GM23248 (cell line): Measurements from ENCODE around the gene PRMT1. TPM values are rescaled to one million over a fixed set of nuclear protein-coding genes. Genes with fewer than 3 reads are reported as not detected.

Experiments
- DNase-seq: peaks from one replicate; pipeline ENCODE4 v3.0.0-alpha.2; 2015
- H2AFZ ChIP-seq: fragments of 200-600 bp; sonication (generic); 2 replicates; pipeline ENCODE4 v1.6.1; 2016; ENCODE audit warnings: antibody characterized with exemption
- H3F3A ChIP-seq: fragments of 200-600 bp; sonication (generic); 2 replicates; pipeline ENCODE4 v1.6.1; 2016; ENCODE audit warnings: mild to moderate bottlenecking, antibody characterized with exemption, mixed run types; ENCODE audit not compliant: insufficient read depth
- H3K27ac ChIP-seq: fragments of 200-600 bp; sonication (generic); 2 replicates; pipeline ENCODE4 v1.5.1; 2016; ENCODE audit warnings: mild to moderate bottlenecking
- H3K27me3 ChIP-seq: fragments of 200-600 bp; sonication (generic); replicated peaks from 2 replicates; pipeline ENCODE4 v1.6.1; 2016; ENCODE audit warnings: mild to moderate bottlenecking; ENCODE audit not compliant: insufficient read depth
- H3K36me3 ChIP-seq: fragments of 200-600 bp; sonication (generic); 2 replicates; pipeline ENCODE4 v1.6.1; 2016; ENCODE audit warnings: low read depth, mild to moderate bottlenecking
- H3K4me1 ChIP-seq: fragments of 200-600 bp; sonication (generic); 2 replicates; pipeline ENCODE4 v1.6.1; 2016; ENCODE audit warnings: mild to moderate bottlenecking; ENCODE audit not compliant: insufficient read depth
- H3K4me2 ChIP-seq: fragments of 200-600 bp; sonication (generic); one replicate; pipeline ENCODE4 v1.6.1; 2016; ENCODE audit warnings: mild to moderate bottlenecking; ENCODE audit not compliant: unreplicated experiment
- H3K4me3 ChIP-seq: fragments of 200-600 bp; sonication (generic); 2 replicates; pipeline ENCODE4 v1.5.1; 2016; ENCODE audit warnings: mild to moderate bottlenecking
- H3K79me2 ChIP-seq: fragments of 200-600 bp; sonication (generic); 2 replicates; pipeline ENCODE4 v1.6.1; 2016; ENCODE audit warnings: mild to moderate bottlenecking; ENCODE audit not compliant: insufficient read depth
- H3K9ac ChIP-seq: fragments of 200-600 bp; sonication (generic); 2 replicates; pipeline ENCODE4 v1.6.1; 2016; ENCODE audit warnings: mild to moderate bottlenecking
- H3K9me2 ChIP-seq: fragments of 200-600 bp; sonication (generic); 2 replicates; pipeline ENCODE4 v1.6.1; 2016; ENCODE audit warnings: mixed run types, mild to moderate bottlenecking, moderate library complexity; ENCODE audit not compliant: insufficient read depth
- H3K9me3 ChIP-seq: fragments of 200-600 bp; sonication (generic); one replicate; pipeline ENCODE4 v1.6.1; 2017; ENCODE audit warnings: low read depth
- H4K20me1 ChIP-seq: fragments of 200-600 bp; sonication (generic); 2 replicates; pipeline ENCODE4 v1.6.0; 2016; ENCODE audit not compliant: insufficient read depth
- EZH2 ChIP-seq: fragments of 200-600 bp; sonication (generic); IDR thresholded peaks from 2 replicates; pipeline ENCODE4 v1.6.1; 2018; ENCODE audit warnings: antibody characterized with exemption, mild to moderate bottlenecking; ENCODE audit not compliant: insufficient read depth, poor library complexity, severe bottlenecking
- EZH2phosphoT487 ChIP-seq: fragments of 200-600 bp; sonication (generic); IDR thresholded peaks from 2 replicates; pipeline ENCODE4 v1.6.1; 2018; ENCODE audit warnings: antibody characterized with exemption, moderate library complexity, mild to moderate bottlenecking, low read depth; ENCODE audit not compliant: insufficient read depth
- WGBS, 2 experiments: methylation state at CpG; one replicate each; pipeline ENCODE4 v1.1.6; 2015 to 2017; ENCODE audit warnings: low lambda C conversion rate in 2 of 2, low coverage in 1 of 2; ENCODE audit errors: missing lambda C conversion rate in 2 of 2; 5-methylcytosine and 5-hydroxymethylcytosine counted together
- in situ Hi-C: fragments of 300-500 bp; cut with MboI; formaldehyde crosslinking; loops from 2 replicates; pipeline ENCODE4 v1.15.0; 2020
- polyA plus RNA-seq: library from polyadenylated mRNA; unstranded; fragments of >200 nt; fragmentation: Nextera tagmentation; extraction: Ambion mirVana; gene quantifications from 2 replicates; pipeline ENCODE4 v1.2.1, GENCODE V29; 2016
- total RNA-seq: library from RNA; depleted of rRNA; stranded (reverse); fragments of >200 nt; shearing (Covaris generic); gene quantifications from 2 replicates; pipeline ENCODE4 v1.2.3, GENCODE V29; 2014

Gene PRMT1
- total and polyA plus RNA-seq, 2 experiments from 2014 or later = 164 to 192 TPM

DNA sequence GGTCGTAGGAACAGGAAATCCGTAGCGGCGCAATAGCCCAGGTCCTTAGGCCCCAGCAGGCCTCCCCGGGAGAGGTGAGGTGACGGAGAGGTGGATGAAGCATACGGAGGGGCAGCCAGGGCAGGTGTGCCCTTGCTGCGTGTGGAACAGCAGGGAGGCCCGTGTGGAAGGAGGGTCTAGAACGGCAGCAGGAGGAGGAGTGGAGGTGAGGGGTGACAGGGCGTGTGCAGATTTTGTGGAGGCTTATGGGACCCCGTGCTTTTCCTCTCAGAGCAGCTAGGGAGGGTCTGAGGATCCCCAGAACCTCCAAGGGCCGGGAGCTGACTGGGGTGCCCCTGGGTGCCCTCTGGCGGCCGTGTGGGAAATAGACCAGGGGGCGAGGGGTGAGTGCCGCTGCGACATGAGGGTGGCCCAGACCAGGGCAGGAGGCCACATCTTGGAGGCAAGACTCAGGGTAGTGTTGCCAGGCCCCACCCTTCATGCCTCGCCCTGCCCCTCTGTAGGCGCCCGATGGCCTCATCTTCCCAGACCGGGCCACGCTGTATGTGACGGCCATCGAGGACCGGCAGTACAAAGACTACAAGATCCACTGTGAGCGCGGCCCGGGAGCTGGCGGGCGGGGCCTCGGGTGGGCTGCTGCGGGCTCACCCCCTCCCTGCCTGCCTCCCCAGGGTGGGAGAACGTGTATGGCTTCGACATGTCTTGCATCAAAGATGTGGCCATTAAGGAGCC is 7.3 kb downstream of the PRMT1 start:
- no peak for TF ChIP-seq EZH2
- TF ChIP-seq EZH2phosphoT487 = no peak
- WGBS, 2 experiments = 70 to 74% methylated on average over 32 to 35 of the region's 35 CpGs
- peaks cover 11% of the 10 kb centered on the region; the same call in 1 of the 2 replicates for H3K36me3 ChIP-seq
- H3K27ac ChIP-seq = no peak overlapping the region
- no peak overlapping the region for H3K4me3 ChIP-seq
- H3K9ac ChIP-seq = no peak overlapping the region
- DNase-seq = peak; percentile 47
- peaks cover 44% of the 10 kb centered on the region for H3K79me2 ChIP-seq
- no peaks in the 10 kb centered on the region for H3F3A ChIP-seq
- H3K9me2 ChIP-seq = no peaks in the 10 kb centered on the region
- H3K27me3 ChIP-seq = no peaks in the 10 kb centered on the region
- no peak overlapping the region for H3K4me2 ChIP-seq
- H3K9me3 ChIP-seq = no peaks in the 10 kb centered on the region
- no peak overlapping the region for H2AFZ ChIP-seq
- in situ Hi-C loops = no loop called here
- no peaks in the 10 kb centered on the region for H4K20me1 ChIP-seq
- 0 out of 2 replicates have a peak, but pooled peaks cover 4% of the 10 kb centered on the region for H3K4me1 ChIP-seq

DNA sequence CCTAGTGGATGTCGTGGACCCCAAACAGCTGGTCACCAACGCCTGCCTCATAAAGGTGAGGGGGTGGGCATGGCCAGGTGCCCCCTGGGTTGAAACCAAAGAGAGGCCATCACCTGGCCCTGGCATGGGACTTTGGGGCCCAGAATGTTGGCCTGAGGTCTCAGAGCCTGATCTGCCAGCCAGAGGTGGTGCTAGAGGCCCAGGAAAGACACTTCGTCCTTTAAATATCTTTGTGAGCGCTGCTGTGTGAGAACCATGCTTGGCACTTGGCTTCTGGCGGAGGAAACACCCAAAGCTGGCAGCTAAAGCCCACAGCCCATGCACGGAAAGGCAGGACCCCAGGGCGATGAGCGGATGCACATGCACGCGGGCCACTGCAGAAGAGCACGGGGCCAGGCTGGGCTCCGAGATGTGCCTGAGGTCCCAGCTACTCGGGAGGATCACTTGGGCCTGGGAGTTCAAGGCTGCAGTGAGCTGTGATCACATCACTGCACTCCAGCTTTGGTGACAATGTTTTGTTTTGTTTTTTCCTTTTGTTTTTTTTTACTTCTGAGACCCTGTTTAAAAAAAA is 8.0 kb downstream of the PRMT1 start:
- WGBS, 2 experiments = 87 to 90% methylated on average over 13 of the region's 13 CpGs
- no peaks in the 10 kb centered on the region for H4K20me1 ChIP-seq

GRCh38 chr19:49685845-49686332 is 8.8 kb downstream of the PRMT1 start:
- H3K4me2 ChIP-seq = no peak overlapping the region
- peaks cover 29% of the 10 kb centered on the region for H3K79me2 ChIP-seq
- H3K9me2 ChIP-seq = no peaks in the 10 kb centered on the region
- H3K27ac ChIP-seq = no peak overlapping the region
- DNase-seq = no peak
- no peaks in the 10 kb centered on the region for H3K9me3 ChIP-seq
- 0 out of 2 replicates have a peak, but pooled peaks cover 4% of the 10 kb centered on the region for H3K4me1 ChIP-seq
- no peak overlapping the region for H2AFZ ChIP-seq
- in situ Hi-C loops = no loop called here
- no peak overlapping the region for H3K4me3 ChIP-seq
- no peak for TF ChIP-seq EZH2phosphoT487
- TF ChIP-seq EZH2 = no peak
- H3K36me3 ChIP-seq = peaks cover 11% of the 10 kb centered on the region; the same call in 1 of the 2 replicates
- 0 out of 2 replicates have a peak, but pooled peaks cover 5% of the 10 kb centered on the region for H3F3A ChIP-seq
- no peaks in the 10 kb centered on the region for H3K27me3 ChIP-seq
- H3K9ac ChIP-seq = no peak overlapping the region
- H4K20me1 ChIP-seq = no peaks in the 10 kb centered on the region
- WGBS, 2 experiments = 77 to 85% methylated on average over 23 of the region's 23 CpGs

More for the DNA sequence above, 8.0 kb downstream of the PRMT1 start:
- Histone ChIP-seq H3K4me1 (0 out of 2 replicates have a peak, but pooled peaks cover 4% of the 10 kb centered on the region), H3K79me2 (peaks cover 37% of the 10 kb centered on the region), H3K9me3 (no peaks in the 10 kb centered on the region), H2AFZ (no peak overlapping the region), H3K9ac (no peak overlapping the region), H3F3A (no peaks in the 10 kb centered on the region), H3K4me3 (no peak overlapping the region), H3K36me3 (peaks cover 11% of the 10 kb centered on the region; the same call in 1 of the 2 replicates), H3K27ac (no peak overlapping the region), H3K9me2 (no peaks in the 10 kb centered on the region), H3K4me2 (no peak overlapping the region), H3K27me3 (no peaks in the 10 kb centered on the region)
- in situ Hi-C loops = no loop called here
- peak; percentile 18 for DNase-seq
- TF ChIP-seq EZH2phosphoT487 (no peak), EZH2 (no peak)

- Histone ChIP-seq H3K4me2 (no peak overlapping the region), H3K9ac (no peak overlapping the region), H3K4me1 (0 out of 2 replicates have a peak, but pooled peaks cover 5% of the 10 kb centered on the region), H3K36me3 (peaks cover 8% of the 10 kb centered on the region; the same call in 1 of the 2 replicates), H3K9me2 (no peaks in the 10 kb centered on the region), H3K4me3 (no peak overlapping the region), H3K79me2 (peaks cover 22% of the 10 kb centered on the region), H2AFZ (no peak overlapping the region), H4K20me1 (no peaks in the 10 kb centered on the region), H3F3A (0 out of 2 replicates have a peak, but pooled peaks cover 5% of the 10 kb centered on the region), H3K27me3 (no peaks in the 10 kb centered on the region), H3K27ac (no peak overlapping the region), H3K9me3 (no peaks in the 10 kb centered on the region)
- TF ChIP-seq EZH2 = no peak
- no peak for TF ChIP-seq EZH2phosphoT487
- WGBS, 2 experiments = 63 to 92% methylated on average over 1 to 26 of the region's 27 CpGs
- no peak for DNase-seq
- in situ Hi-C loops = no loop called here
These were observed 9.5 kb downstream of the PRMT1 start for GRCh38 chr19:49686503-49687088.
